SU-DHL-6 (cell line): ENCODE data around the gene RALY.

Experiments
- H2AFZ ChIP-seq: fragments of 200-600 bp; sonication (generic); 2 replicates; pipeline ENCODE4 v1.6.1; 2014; ENCODE audit warnings: low read depth, mild to moderate bottlenecking, moderate library complexity, mixed read lengths, antibody characterized with exemption, low read length; ENCODE audit not compliant: severe bottlenecking
- H3F3A ChIP-seq: fragments of 200-600 bp; shearing (Covaris generic); 2 replicates; pipeline ENCODE4 v1.6.0; 2016; ENCODE audit warnings: antibody characterized with exemption, mild to moderate bottlenecking; ENCODE audit not compliant: insufficient read depth
- H3K27ac ChIP-seq: fragments of 200-600 bp; sonication (generic); 2 replicates; pipeline ENCODE4 v1.5.1; 2016; ENCODE audit warnings: low read depth, mild to moderate bottlenecking, low read length, moderate library complexity, mixed read lengths
- H3K27me3 ChIP-seq: fragments of 200-600 bp; sonication (generic), shearing (Covaris generic); 2 replicates; pipeline ENCODE4 v1.6.0; 2014; ENCODE audit warnings: mild to moderate bottlenecking, low read length
- H3K36me3 ChIP-seq: fragments of 200-600 bp; sonication (generic); 2 replicates; pipeline ENCODE4 v1.6.1; 2014; ENCODE audit warnings: mild to moderate bottlenecking, low read length, mixed read lengths
- H3K4me2 ChIP-seq: fragments of 300-600, 200-600 bp; shearing (Covaris generic), sonication (generic); 2 replicates; pipeline ENCODE4 v1.6.0; 2014; ENCODE audit warnings: low read length, low read depth, mild to moderate bottlenecking; ENCODE audit not compliant: poor library complexity, severe bottlenecking
- H3K4me3 ChIP-seq: fragments of 200-600 bp; sonication (generic); 2 replicates; pipeline ENCODE4 v1.5.1; 2014; ENCODE audit warnings: antibody characterized with exemption, low read length, mild to moderate bottlenecking, mixed read lengths; ENCODE audit not compliant: insufficient read depth, poor library complexity, severe bottlenecking
- H3K79me2 ChIP-seq: fragments of 200-600 bp; sonication (generic); 2 replicates; pipeline ENCODE4 v1.6.1; 2014; ENCODE audit warnings: mild to moderate bottlenecking, low read length, moderate library complexity; ENCODE audit not compliant: insufficient read depth
- H3K9ac ChIP-seq: fragments of 200-600 bp; sonication (generic); 2 replicates; pipeline ENCODE4 v1.7.0; 2014; ENCODE audit warnings: mild to moderate bottlenecking, low read length
- H3K9me2 ChIP-seq: fragments of 200-600 bp; sonication (generic); replicated peaks from 2 replicates; pipeline ENCODE4 v1.6.1; 2014; ENCODE audit warnings: low read length; ENCODE audit not compliant: insufficient read depth
- H3K9me3 ChIP-seq: fragments of 200-600 bp; sonication (generic); 2 replicates; pipeline ENCODE4 v1.6.1; 2014; ENCODE audit warnings: low read length, mixed read lengths; ENCODE audit not compliant: insufficient read depth
- H4K20me1 ChIP-seq: fragments of 200-600 bp; sonication (generic); 2 replicates; pipeline ENCODE4 v1.6.1; 2014; ENCODE audit warnings: low read depth, mild to moderate bottlenecking, antibody characterized with exemption, low read length, moderate library complexity, mixed read lengths
- EZH2phosphoT487 ChIP-seq: fragments of 200-600 bp; sonication (generic), shearing (Covaris generic); conservative IDR thresholded peaks from 2 replicates; pipeline ENCODE4 v1.6.1; 2018; ENCODE audit warnings: mild to moderate bottlenecking, antibody characterized with exemption, low read length, moderate library complexity, mixed read lengths
- TF ChIP-seq, protein P1 (sequence below): fragments of 200-600 bp; sonication (generic); IDR thresholded peaks from one replicate; pipeline ENCODE4 v1.5.1; 2017; ENCODE audit warnings: antibody characterized with exemption, mild to moderate bottlenecking, low read length, moderate library complexity; ENCODE audit not compliant: insufficient read depth, poor library complexity, severe bottlenecking

Gene RALY

DNA sequence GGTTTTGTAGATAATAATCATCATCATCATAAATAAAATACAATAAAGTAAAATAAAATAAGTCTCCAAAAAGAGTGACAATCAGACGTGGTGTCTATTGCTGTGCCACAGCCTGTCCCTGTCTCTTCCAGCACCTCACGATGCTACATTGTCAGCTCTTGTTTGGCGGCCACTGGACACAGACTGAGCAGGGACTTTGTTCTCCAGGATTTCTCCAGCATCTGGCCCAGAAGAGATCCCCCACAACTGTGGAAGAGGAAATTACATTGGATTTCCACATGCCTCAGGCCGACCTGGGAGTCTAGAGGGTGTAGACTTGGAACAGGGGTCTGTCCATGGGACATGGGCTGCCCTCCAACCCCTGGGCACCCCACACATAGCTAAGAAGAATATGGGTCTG lies 39.2 kb upstream of the RALY start:
- Histone ChIP-seq H3K36me3 (no peaks in the 10 kb centered on the region), H3K9me2 (no peaks in the 10 kb centered on the region), H3K27me3 (no peaks in the 10 kb centered on the region), H3F3A (no peaks in the 10 kb centered on the region), H3K9ac (no peak overlapping the region), H3K4me3 (no peak overlapping the region), H3K4me2 (no peak overlapping the region), H3K79me2 (no peaks in the 10 kb centered on the region), H2AFZ (no peak overlapping the region), H4K20me1 (no peaks in the 10 kb centered on the region), H3K9me3 (no peaks in the 10 kb centered on the region), H3K27ac (no peak overlapping the region)
- TF ChIP-seq EZH2phosphoT487, result no peak
- TF ChIP-seq, protein P1, sequence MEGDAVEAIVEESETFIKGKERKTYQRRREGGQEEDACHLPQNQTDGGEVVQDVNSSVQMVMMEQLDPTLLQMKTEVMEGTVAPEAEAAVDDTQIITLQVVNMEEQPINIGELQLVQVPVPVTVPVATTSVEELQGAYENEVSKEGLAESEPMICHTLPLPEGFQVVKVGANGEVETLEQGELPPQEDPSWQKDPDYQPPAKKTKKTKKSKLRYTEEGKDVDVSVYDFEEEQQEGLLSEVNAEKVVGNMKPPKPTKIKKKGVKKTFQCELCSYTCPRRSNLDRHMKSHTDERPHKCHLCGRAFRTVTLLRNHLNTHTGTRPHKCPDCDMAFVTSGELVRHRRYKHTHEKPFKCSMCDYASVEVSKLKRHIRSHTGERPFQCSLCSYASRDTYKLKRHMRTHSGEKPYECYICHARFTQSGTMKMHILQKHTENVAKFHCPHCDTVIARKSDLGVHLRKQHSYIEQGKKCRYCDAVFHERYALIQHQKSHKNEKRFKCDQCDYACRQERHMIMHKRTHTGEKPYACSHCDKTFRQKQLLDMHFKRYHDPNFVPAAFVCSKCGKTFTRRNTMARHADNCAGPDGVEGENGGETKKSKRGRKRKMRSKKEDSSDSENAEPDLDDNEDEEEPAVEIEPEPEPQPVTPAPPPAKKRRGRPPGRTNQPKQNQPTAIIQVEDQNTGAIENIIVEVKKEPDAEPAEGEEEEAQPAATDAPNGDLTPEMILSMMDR, result no peak

DNA sequence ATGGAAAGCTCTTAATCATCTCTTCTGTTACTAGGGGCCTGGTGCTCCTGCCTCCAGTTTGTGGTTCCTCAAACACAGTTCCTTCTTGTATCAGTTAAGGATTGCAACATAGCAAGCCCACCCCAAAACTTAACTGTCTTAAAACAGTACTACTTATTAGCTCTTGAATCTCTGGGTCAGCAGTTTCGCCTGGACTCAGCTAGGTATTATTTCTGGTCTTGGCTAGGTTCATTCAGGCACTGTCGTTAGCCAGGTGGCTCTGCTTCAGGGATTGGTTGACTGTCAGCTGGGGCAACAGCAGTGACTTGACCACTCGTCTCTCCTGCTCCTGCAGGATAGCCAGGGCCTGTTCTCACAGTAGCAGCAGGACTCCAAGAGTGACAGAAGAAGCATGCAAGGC lies 30.0 kb upstream of the RALY start:
- Histone ChIP-seq H4K20me1 (no peaks in the 10 kb centered on the region), H3K9ac (no peak overlapping the region), H2AFZ (no peak overlapping the region), H3K4me2 (no peak overlapping the region), H3K27me3 (no peaks in the 10 kb centered on the region), H3K79me2 (no peaks in the 10 kb centered on the region), H3K9me3 (no peaks in the 10 kb centered on the region), H3F3A (no peaks in the 10 kb centered on the region), H3K36me3 (no peaks in the 10 kb centered on the region), H3K27ac (no peak overlapping the region), H3K4me3 (no peak overlapping the region), H3K9me2 (no peaks in the 10 kb centered on the region)
- TF ChIP-seq EZH2phosphoT487, result no peak
- TF ChIP-seq, protein P1, result no peak

DNA sequence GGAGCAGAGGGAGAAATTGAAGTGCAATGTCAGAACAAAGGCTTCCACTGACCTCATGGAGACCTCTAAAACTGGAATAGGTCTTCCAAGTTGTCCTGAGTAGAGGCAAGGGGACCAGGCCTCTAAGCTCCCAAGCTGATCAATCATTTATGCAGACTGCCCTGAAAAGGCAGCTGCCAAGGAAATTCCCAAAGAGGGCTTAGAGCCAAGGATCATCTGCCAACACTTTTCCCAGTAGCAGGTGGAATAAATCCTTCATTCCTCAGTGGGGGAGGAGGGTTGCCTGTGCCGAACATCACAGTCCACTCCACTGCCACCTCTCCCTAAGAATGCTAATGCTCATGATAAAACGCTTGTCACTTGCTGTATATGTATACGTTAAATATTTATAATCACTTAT lies 29.3 kb upstream of the RALY start:
- Histone ChIP-seq H4K20me1 (no peaks in the 10 kb centered on the region), H3K4me3 (no peak overlapping the region), H2AFZ (no peak overlapping the region), H3K27me3 (no peaks in the 10 kb centered on the region), H3K9me2 (no peaks in the 10 kb centered on the region), H3K27ac (no peak overlapping the region), H3F3A (no peaks in the 10 kb centered on the region), H3K4me2 (no peak overlapping the region), H3K9me3 (no peaks in the 10 kb centered on the region), H3K9ac (no peak overlapping the region), H3K79me2 (no peaks in the 10 kb centered on the region), H3K36me3 (no peaks in the 10 kb centered on the region)
- no peak for TF ChIP-seq EZH2phosphoT487
- TF ChIP-seq, protein P1, result no peak

DNA sequence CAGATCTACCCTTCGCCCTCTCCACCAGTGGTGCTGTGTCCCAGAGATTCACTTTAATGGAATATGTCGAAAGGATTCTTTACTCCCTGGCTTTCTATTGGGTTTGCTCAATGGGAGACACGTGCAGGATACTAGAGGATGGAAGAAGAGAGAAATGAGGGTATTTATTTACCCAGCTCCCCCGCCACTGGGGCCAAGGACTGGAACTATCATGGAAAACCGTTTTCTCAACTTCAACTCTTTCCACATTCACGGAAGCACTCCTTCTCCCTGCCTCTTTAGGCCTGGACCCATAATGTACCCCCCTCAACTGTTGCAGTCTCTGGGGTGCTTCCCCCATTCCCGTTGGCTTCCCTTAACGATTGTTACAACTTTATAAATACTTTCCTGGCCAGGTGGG lies 26.6 kb upstream of the RALY start:
- Histone ChIP-seq H2AFZ (no peak overlapping the region), H3K9me3 (no peaks in the 10 kb centered on the region), H3K4me3 (no peak overlapping the region), H3K36me3 (no peaks in the 10 kb centered on the region), H3K9ac (no peak overlapping the region), H3K9me2 (no peaks in the 10 kb centered on the region), H3K27ac (no peak overlapping the region), H3F3A (no peaks in the 10 kb centered on the region), H4K20me1 (no peaks in the 10 kb centered on the region), H3K4me2 (no peak overlapping the region), H3K27me3 (no peaks in the 10 kb centered on the region), H3K79me2 (no peaks in the 10 kb centered on the region)
- TF ChIP-seq, protein P1, result no peak
- no peak for TF ChIP-seq EZH2phosphoT487
